Hepatocyte (in vitro differentiated cells): ENCODE results near the gene MEIS2. TPM values are rescaled to one million over a fixed set of nuclear protein-coding genes. Genes with fewer than 3 reads are reported as not detected.

Experiments used
- DNase-seq: peaks from one replicate; pipeline ENCODE4 v3.0.0-alpha.2; 2016; ENCODE audit warnings: low spot score
- H2AFZ ChIP-seq: fragments of 200-600 bp; sonication (generic); 2 replicates; pipeline ENCODE4 v1.6.0; 2016; ENCODE audit warnings: antibody characterized with exemption, mild to moderate bottlenecking
- H3K27ac ChIP-seq: fragments of 200-600 bp; sonication (generic); 2 replicates; pipeline ENCODE4 v1.5.1; 2016; ENCODE audit warnings: mild to moderate bottlenecking
- H3K27me3 ChIP-seq: fragments of 200-600 bp; sonication (generic); 2 replicates; pipeline ENCODE4 v1.6.1; 2016
- H3K36me3 ChIP-seq: fragments of 200-600 bp; sonication (generic); replicated peaks from 2 replicates; pipeline ENCODE4 v1.5.1; 2016; ENCODE audit warnings: low read depth; ENCODE audit not compliant: insufficient read depth
- H3K4me1 ChIP-seq: fragments of 200-600 bp; sonication (generic); 2 replicates; pipeline ENCODE4 v1.5.1; 2016; ENCODE audit warnings: mild to moderate bottlenecking, moderate library complexity; ENCODE audit not compliant: insufficient read depth
- H3K4me2 ChIP-seq: fragments of 200-600 bp; sonication (generic); 2 replicates; pipeline ENCODE4 v1.6.0; 2016
- H3K4me3 ChIP-seq: fragments of 200-600 bp; sonication (generic); 2 replicates; pipeline ENCODE4 v1.5.1; 2016; ENCODE audit warnings: mild to moderate bottlenecking
- H3K79me2 ChIP-seq: fragments of 200-600 bp; sonication (generic); 2 replicates; pipeline ENCODE4 v1.6.0; 2017; ENCODE audit warnings: mild to moderate bottlenecking
- H3K9me2 ChIP-seq: fragments of 200-600 bp; sonication (generic); replicated peaks from 2 replicates; pipeline ENCODE4 v1.6.0; 2017; ENCODE audit warnings: mild to moderate bottlenecking; ENCODE audit not compliant: insufficient read depth
- H3K9me3 ChIP-seq: fragments of 200-600 bp; sonication (generic); 2 replicates; pipeline ENCODE4 v1.5.1; 2016; ENCODE audit warnings: low read depth, mild to moderate bottlenecking
- H4K20me1 ChIP-seq: fragments of 200-600 bp; sonication (generic); 2 replicates; pipeline ENCODE4 v1.6.0; 2016; ENCODE audit warnings: mild to moderate bottlenecking; ENCODE audit not compliant: insufficient read depth, poor library complexity, severe bottlenecking
- EZH2 ChIP-seq: fragments of 200-600 bp; sonication (generic); IDR thresholded peaks from 2 replicates; pipeline ENCODE4 v1.6.1; 2016; ENCODE audit warnings: antibody characterized with exemption, mild to moderate bottlenecking, borderline replicate concordance
- EZH2phosphoT487 ChIP-seq: fragments of 200-600 bp; sonication (generic); IDR thresholded peaks from one replicate; pipeline ENCODE4 v1.6.1; 2018; ENCODE audit warnings: antibody characterized with exemption, mild to moderate bottlenecking, low read depth, moderate library complexity; ENCODE audit not compliant: unreplicated experiment, severe bottlenecking
- WGBS: methylation state at CpG from one replicate; pipeline ENCODE4 v1.1.6; 2016; ENCODE audit warnings: low lambda C conversion rate; ENCODE audit errors: missing lambda C conversion rate; 5-methylcytosine and 5-hydroxymethylcytosine counted together
- polyA plus RNA-seq: library from polyadenylated mRNA; unstranded; fragments of >200 nt; fragmentation: Nextera tagmentation; extraction: Ambion mirVana; gene quantifications from 2 replicates; pipeline ENCODE4 v1.2.1, GENCODE V29; 2016
- total RNA-seq: library from RNA; depleted of rRNA; stranded (reverse); fragments of >200 nt; gene quantifications from 2 replicates; pipeline ENCODE4 v1.2.3, GENCODE V29; 2014
- TF ChIP-seq, protein P1 (sequence below): fragments of 200-600 bp; sonication (generic); IDR thresholded peaks from 2 replicates; pipeline ENCODE4 v1.5.1; 2016; ENCODE audit warnings: antibody characterized with exemption, mild to moderate bottlenecking; ENCODE audit not compliant: poor library complexity

Gene MEIS2
- total and polyA plus RNA-seq, 2 experiments from 2014 or later = 20.6 to 33.5 TPM

DNA sequence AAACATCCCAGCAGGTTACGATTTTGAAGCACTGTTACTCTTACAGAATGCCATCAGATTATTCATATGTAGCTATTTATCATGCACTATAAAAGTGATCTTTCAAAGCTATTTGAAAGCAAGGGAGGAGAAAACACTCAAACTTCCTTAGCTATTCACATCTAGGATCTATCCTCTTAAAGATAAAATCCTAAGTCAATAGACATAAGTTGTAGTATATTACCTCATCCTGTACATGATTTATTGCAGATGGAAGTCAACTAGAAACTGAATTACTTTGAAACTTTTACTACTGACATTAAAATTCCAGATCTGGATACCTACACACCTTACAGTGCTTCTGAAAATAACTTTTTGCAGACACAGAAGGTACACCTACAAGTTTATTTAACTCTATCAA is 197.2 kb downstream of the MEIS2 start:
- no peaks in the 10 kb centered on the region for H3K9me2 ChIP-seq
- H4K20me1 ChIP-seq = no peaks in the 10 kb centered on the region
- H3K4me2 ChIP-seq = no peak overlapping the region
- H3K9me3 ChIP-seq = no peaks in the 10 kb centered on the region
- no peaks in the 10 kb centered on the region for H3K27me3 ChIP-seq
- WGBS = 67% methylated on average over 1 of the region's 1 CpG
- DNase-seq = no peak
- no peaks in the 10 kb centered on the region for H3K36me3 ChIP-seq
- H3K79me2 ChIP-seq = peaks cover 3% of the 10 kb centered on the region
- H3K4me3 ChIP-seq = no peak overlapping the region
- H3K4me1 ChIP-seq = peaks cover 7% of the 10 kb centered on the region
- TF ChIP-seq, protein P1, sequence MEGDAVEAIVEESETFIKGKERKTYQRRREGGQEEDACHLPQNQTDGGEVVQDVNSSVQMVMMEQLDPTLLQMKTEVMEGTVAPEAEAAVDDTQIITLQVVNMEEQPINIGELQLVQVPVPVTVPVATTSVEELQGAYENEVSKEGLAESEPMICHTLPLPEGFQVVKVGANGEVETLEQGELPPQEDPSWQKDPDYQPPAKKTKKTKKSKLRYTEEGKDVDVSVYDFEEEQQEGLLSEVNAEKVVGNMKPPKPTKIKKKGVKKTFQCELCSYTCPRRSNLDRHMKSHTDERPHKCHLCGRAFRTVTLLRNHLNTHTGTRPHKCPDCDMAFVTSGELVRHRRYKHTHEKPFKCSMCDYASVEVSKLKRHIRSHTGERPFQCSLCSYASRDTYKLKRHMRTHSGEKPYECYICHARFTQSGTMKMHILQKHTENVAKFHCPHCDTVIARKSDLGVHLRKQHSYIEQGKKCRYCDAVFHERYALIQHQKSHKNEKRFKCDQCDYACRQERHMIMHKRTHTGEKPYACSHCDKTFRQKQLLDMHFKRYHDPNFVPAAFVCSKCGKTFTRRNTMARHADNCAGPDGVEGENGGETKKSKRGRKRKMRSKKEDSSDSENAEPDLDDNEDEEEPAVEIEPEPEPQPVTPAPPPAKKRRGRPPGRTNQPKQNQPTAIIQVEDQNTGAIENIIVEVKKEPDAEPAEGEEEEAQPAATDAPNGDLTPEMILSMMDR = no peak
- TF ChIP-seq EZH2phosphoT487 = no peak
- no peak for TF ChIP-seq EZH2
- H2AFZ ChIP-seq = no peak overlapping the region
- H3K27ac ChIP-seq = no peak overlapping the region

DNA sequence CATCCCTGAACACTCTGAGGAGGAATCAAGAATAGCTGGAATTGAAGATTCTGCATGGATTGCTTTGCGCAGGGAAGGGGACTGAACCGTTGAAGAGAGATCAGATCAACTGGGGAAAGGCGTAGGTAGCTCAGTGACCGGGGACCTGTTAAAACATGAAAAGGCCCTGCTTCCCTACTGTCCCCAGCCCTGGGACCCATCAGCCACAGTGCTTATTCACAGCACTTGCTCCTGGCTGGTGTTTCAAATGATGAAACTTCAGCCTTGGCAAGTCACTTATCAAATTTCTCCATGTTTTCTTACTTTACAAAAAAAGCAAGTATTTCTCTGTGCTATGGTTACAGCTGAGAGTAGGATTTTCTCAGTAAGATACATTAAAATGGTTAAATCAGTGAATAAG is 199.3 kb downstream of the MEIS2 start:
- Histone ChIP-seq H3K79me2 (no peaks in the 10 kb centered on the region), H3K9me2 (no peaks in the 10 kb centered on the region), H2AFZ (no peak overlapping the region), H3K9me3 (no peaks in the 10 kb centered on the region), H3K27ac (no peak overlapping the region), H3K27me3 (no peaks in the 10 kb centered on the region), H4K20me1 (no peaks in the 10 kb centered on the region), H3K4me2 (no peak overlapping the region), H3K4me3 (no peak overlapping the region), H3K4me1 (peaks cover 21% of the 10 kb centered on the region), H3K36me3 (no peaks in the 10 kb centered on the region)
- TF ChIP-seq, protein P1 = no peak
- TF ChIP-seq EZH2phosphoT487 = no peak
- TF ChIP-seq EZH2 = no peak
- 94% methylated on average over 4 of the region's 4 CpGs for WGBS
- DNase-seq = no peak

DNA sequence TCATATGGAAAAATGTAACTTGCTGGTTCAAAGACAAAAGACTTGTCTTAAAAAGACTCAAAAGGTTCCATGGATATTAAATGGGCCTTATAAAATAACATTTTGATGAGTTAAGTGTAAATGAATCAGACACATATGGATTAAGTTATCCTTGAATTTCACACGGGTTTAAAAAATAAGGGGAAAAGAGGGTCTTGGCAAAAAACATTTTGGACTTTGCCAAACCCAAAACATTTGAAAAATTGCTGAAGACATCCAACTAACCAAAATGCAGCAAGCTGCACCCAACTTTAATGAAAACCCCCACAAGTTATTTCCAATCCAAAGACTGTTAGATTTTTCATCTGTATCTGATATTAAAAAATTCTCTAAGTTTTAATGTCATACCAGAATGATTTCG is 200.7 kb downstream of the MEIS2 start:
- TF ChIP-seq, protein P1 = no peak
- TF ChIP-seq EZH2 (no peak), EZH2phosphoT487 (no peak)
- Histone ChIP-seq H3K79me2 (no peaks in the 10 kb centered on the region), H3K9me3 (no peaks in the 10 kb centered on the region), H4K20me1 (no peaks in the 10 kb centered on the region), H2AFZ (no peak overlapping the region), H3K9me2 (no peaks in the 10 kb centered on the region), H3K36me3 (no peaks in the 10 kb centered on the region), H3K27ac (no peak overlapping the region), H3K27me3 (no peaks in the 10 kb centered on the region), H3K4me3 (no peak overlapping the region), H3K4me1 (peaks cover 21% of the 10 kb centered on the region), H3K4me2 (no peak overlapping the region)
- WGBS = 76% methylated on average over 2 of the region's 2 CpGs
- DNase-seq = no peak

DNA sequence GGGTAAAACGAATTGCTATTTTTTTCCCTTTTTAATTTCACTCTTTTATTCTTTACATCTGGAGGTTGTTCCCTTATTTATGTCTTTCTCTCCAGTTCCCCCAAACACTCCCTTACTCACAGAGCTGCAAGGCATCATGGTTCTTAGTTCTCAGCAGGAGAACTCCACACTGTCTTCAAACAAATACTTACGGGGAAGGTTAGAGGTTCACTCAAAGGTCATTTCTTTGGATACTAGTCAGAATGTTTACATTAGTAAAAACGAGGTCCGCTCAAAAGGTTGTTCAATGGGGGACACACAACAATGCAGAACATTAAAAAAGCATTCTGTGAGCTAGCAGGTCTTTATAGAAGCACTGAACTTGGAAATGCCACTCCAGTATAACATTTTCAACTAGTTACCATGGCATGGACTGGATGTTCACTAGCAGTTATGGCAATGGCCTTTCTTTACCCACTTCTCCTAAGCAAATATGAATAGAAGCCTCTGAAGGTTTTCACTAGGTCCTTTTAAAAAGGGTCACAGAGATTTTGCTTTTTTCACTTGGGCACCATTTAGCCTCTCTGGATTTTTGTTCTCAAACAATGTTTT is 201.7 kb downstream of the MEIS2 start:
- Histone ChIP-seq H3K27me3 (no peaks in the 10 kb centered on the region), H3K27ac (no peak overlapping the region), H3K4me3 (no peak overlapping the region), H3K9me2 (no peaks in the 10 kb centered on the region), H2AFZ (no peak overlapping the region), H3K4me1 (peaks cover 14% of the 10 kb centered on the region), H3K4me2 (no peak overlapping the region), H4K20me1 (no peaks in the 10 kb centered on the region), H3K36me3 (no peaks in the 10 kb centered on the region), H3K79me2 (no peaks in the 10 kb centered on the region), H3K9me3 (no peaks in the 10 kb centered on the region)
- TF ChIP-seq EZH2phosphoT487 (no peak), EZH2 (no peak)
- TF ChIP-seq, protein P1 = no peak
- DNase-seq = no peak
- 15% methylated on average over 4 of the region's 4 CpGs for WGBS
